Adipocyte (in vitro differentiated cells): ENCODE data around the gene SETMAR.
"Not testable (repeated sequence)": the region's sequence is repeated elsewhere in the genome, so short reads cannot be mapped to it uniquely, and the experiment has no call there.

ENCODE experiments used
- DNase-seq: peaks from one replicate; pipeline ENCODE4 v3.0.0-alpha.2; 2015; ENCODE audit warnings: low read depth
- H3K27me3 ChIP-seq: replicated peaks from 2 replicates; pipeline ENCODE4 v1.7.0; 2013; ENCODE audit warnings: mild to moderate bottlenecking, low read length, moderate library complexity; ENCODE audit not compliant: control insufficient read depth, insufficient read depth
- H3K36me3 ChIP-seq: 2 replicates; pipeline ENCODE4 v1.7.0; 2013; ENCODE audit warnings: low read length, mild to moderate bottlenecking, moderate library complexity; ENCODE audit not compliant: control insufficient read depth, insufficient read depth, severe bottlenecking
- H3K4me1 ChIP-seq: 2 replicates; pipeline ENCODE4 v1.7.0; 2013; ENCODE audit warnings: mild to moderate bottlenecking, low read length, moderate library complexity; ENCODE audit not compliant: control insufficient read depth, insufficient read depth
- H3K4me3 ChIP-seq: 2 replicates; pipeline ENCODE4 v1.7.0; 2013; ENCODE audit warnings: mild to moderate bottlenecking, low read length, moderate library complexity
- H3K9ac ChIP-seq: 2 replicates; pipeline ENCODE4 v1.7.0; 2013; ENCODE audit warnings: mild to moderate bottlenecking, low read length, moderate library complexity
- H3K9me3 ChIP-seq: 2 replicates; pipeline ENCODE4 v1.7.0; 2013; ENCODE audit warnings: mild to moderate bottlenecking, low read length, moderate library complexity; ENCODE audit not compliant: control insufficient read depth

The SETMAR gene

GRCh38 chr3:4314688-4315087 lies 11.5 kb downstream of the SETMAR start:
- Histone ChIP-seq H3K4me3 (no peak overlapping the region), H3K36me3 (peaks cover 40% of the 10 kb centered on the region), H3K9me3 (no peaks in the 10 kb centered on the region), H3K27me3 (no peaks in the 10 kb centered on the region), H3K4me1 (peaks cover 18% of the 10 kb centered on the region), H3K9ac (no peak overlapping the region)
- DNase-seq, result no peak

- Histone ChIP-seq H3K9me3 (no peaks in the 10 kb centered on the region), H3K4me1 (peaks cover 53% of the 10 kb centered on the region), H3K27me3 (no peaks in the 10 kb centered on the region), H3K9ac (peak overlapping the region; percentile 60), H3K4me3 (peak overlapping the region; percentile 43), H3K36me3 (peaks cover 16% of the 10 kb centered on the region)
- DNase-seq, result no peak
Observed at GRCh38 chr3:4320096-4320911, 17.1 kb downstream of the SETMAR start.

- DNase-seq, result no peak
- Histone ChIP-seq H3K4me1 (peaks cover 66% of the 10 kb centered on the region), H3K9me3 (no peaks in the 10 kb centered on the region), H3K4me3 (no peak overlapping the region), H3K9ac (no peak overlapping the region), H3K27me3 (no peaks in the 10 kb centered on the region), H3K36me3 (peaks cover 6% of the 10 kb centered on the region)
Observed at GRCh38 chr3:4321732-4322131, 18.6 kb downstream of the SETMAR start.

GRCh38 chr3:4322635-4323034 lies 19.5 kb downstream of the SETMAR start:
- Histone ChIP-seq H3K9ac (peak overlapping the region; percentile 40), H3K36me3 (no peaks in the 10 kb centered on the region), H3K4me3 (peak overlapping the region; percentile 32), H3K27me3 (no peaks in the 10 kb centered on the region), H3K9me3 (peaks cover 3% of the 10 kb centered on the region), H3K4me1 (peaks cover 66% of the 10 kb centered on the region)
- peak; percentile 97 for DNase-seq

- DNase-seq, result peak; percentile 66
- Histone ChIP-seq H3K27me3 (no peaks in the 10 kb centered on the region), H3K9ac (peak overlapping the region; percentile 40), H3K4me1 (peaks cover 66% of the 10 kb centered on the region), H3K36me3 (no peaks in the 10 kb centered on the region), H3K4me3 (peak overlapping the region; percentile 32), H3K9me3 (peaks cover 3% of the 10 kb centered on the region)
Observed at GRCh38 chr3:4323246-4324027, 20.3 kb downstream of the SETMAR start.

GRCh38 chr3:4326868-4327267 lies 23.7 kb downstream of the SETMAR start:
- peaks cover 39% of the 10 kb centered on the region for H3K4me1 ChIP-seq
- H3K36me3 ChIP-seq, result no peaks in the 10 kb centered on the region
- H3K4me3 ChIP-seq, result no peak overlapping the region
- no peaks in the 10 kb centered on the region for H3K27me3 ChIP-seq
- peaks cover 3% of the 10 kb centered on the region for H3K9me3 ChIP-seq
- DNase-seq, result no peak
- no peak overlapping the region for H3K9ac ChIP-seq

- H3K9ac ChIP-seq, DNase-seq, H3K36me3 ChIP-seq, H3K4me3 ChIP-seq, H3K27me3 ChIP-seq, H3K9me3 ChIP-seq: not testable (repeated sequence)
- H3K4me1 ChIP-seq, result peaks cover 16% of the 10 kb centered on the region
Observed at GRCh38 chr3:4329806-4330205, 26.6 kb downstream of the SETMAR start.

- DNase-seq, result no peak
- Histone ChIP-seq H3K36me3 (no peaks in the 10 kb centered on the region), H3K9me3 (peaks cover 1% of the 10 kb centered on the region), H3K4me1 (peaks cover 11% of the 10 kb centered on the region), H3K9ac (no peak overlapping the region), H3K27me3 (no peaks in the 10 kb centered on the region), H3K4me3 (no peak overlapping the region)
Observed at GRCh38 chr3:4332111-4332510, 28.9 kb downstream of the SETMAR start.

GRCh38 chr3:4332574-4332973 lies 29.4 kb downstream of the SETMAR start:
- Histone ChIP-seq H3K4me3 (no peak overlapping the region), H3K9ac (no peak overlapping the region), H3K4me1 (peaks cover 16% of the 10 kb centered on the region), H3K36me3 (no peaks in the 10 kb centered on the region), H3K9me3 (no peaks in the 10 kb centered on the region), H3K27me3 (no peaks in the 10 kb centered on the region)
- no peak for DNase-seq

- no peaks in the 10 kb centered on the region for H3K9me3 ChIP-seq
- no peak overlapping the region for H3K4me3 ChIP-seq
- no peaks in the 10 kb centered on the region for H3K27me3 ChIP-seq
- DNase-seq, result no peak
- H3K36me3 ChIP-seq, result no peaks in the 10 kb centered on the region
- H3K4me1 ChIP-seq, result peaks cover 16% of the 10 kb centered on the region
- H3K9ac ChIP-seq, result no peak overlapping the region
Observed at GRCh38 chr3:4332991-4333390, 29.8 kb downstream of the SETMAR start.

- no peak overlapping the region for H3K9ac ChIP-seq
- H3K27me3 ChIP-seq, result no peaks in the 10 kb centered on the region
- no peak for DNase-seq
- no peak overlapping the region for H3K4me3 ChIP-seq
- H3K36me3 ChIP-seq, result no peaks in the 10 kb centered on the region
- no peaks in the 10 kb centered on the region for H3K9me3 ChIP-seq
- H3K4me1 ChIP-seq, result peaks cover 16% of the 10 kb centered on the region
Observed at GRCh38 chr3:4334548-4334947, 31.4 kb downstream of the SETMAR start.
